Measurements from ENCODE around the gene ANXA3.

- TF ChIP-seq REST (IDR thresholded peaks at IDR 0.05; ENCODE audit: low read depth) (no peak), ZBTB7A (IDR thresholded peaks at IDR 0.05; ENCODE audit: low read depth) (no peak), RAD21 (IDR thresholded peaks at IDR 0.05; ENCODE audit: low read depth) (no peak)
These were observed 78.5 kb downstream of the ANXA3 start for GRCh38 chr4:78629991-78630541.

Measured in Ishikawa (cell line).